GM12878 (cell line): Measurements from ENCODE around the gene LOX. TPM values are rescaled to one million over a fixed set of nuclear protein-coding genes. Genes with fewer than 3 reads are reported as not detected.

Source experiments
- ATAC-seq: fragments of 200-7000 bp; cut with Tn5 transposase; 3 replicates; pipeline ENCODE4 v1.9.1; 2020; ENCODE audit warnings: mild to moderate bottlenecking, moderate library complexity
- BruUV-seq: library from RNA; stranded (reverse); fragments of 400-500 nt; replicated peaks from 2 replicates; lab custom pipeline; 2021; lab: Mats Ljungman, UMichigan
- CTCF ChIA-PET: fragments of 300-600 bp; sonication (Branson Sonifier 250); formaldehyde crosslinking; extraction: SDS; loops from one replicate; lab custom pipeline; 2021; ENCODE audit warnings: inconsistent platforms; lab: Yijun Ruan, JAX
- POLR2A ChIA-PET: fragments of 350-600 bp; formaldehyde crosslinking; extraction: SDS; loops from one replicate; lab custom pipeline; 2021; ENCODE audit warnings: inconsistent platforms; lab: Charles Lee
- RAD21 ChIA-PET: fragments of 300-600 bp; sonication (Branson Sonifier 250); formaldehyde crosslinking; loops from one replicate; lab custom pipeline; 2023; ENCODE audit warnings: antibody characterized with exemption; ENCODE audit not compliant: unreplicated experiment; lab: Charles Lee
- SMC1A ChIA-PET: fragments of 300-600 bp; sonication (Branson Sonifier 250); formaldehyde crosslinking; loops from one replicate; lab custom pipeline; 2023; ENCODE audit not compliant: unreplicated experiment, uncharacterized antibody; lab: Charles Lee
- DNase-seq: peaks from one replicate; pipeline ENCODE4 v3.0.0-alpha.2; 2011; ENCODE audit warnings: low read depth, low spot score
- FAIRE-seq: peaks from 3 replicates; lab custom pipeline; 2011; peaks lifted over from hg19 to GRCh38; lab: Jason Lieb, UNC
- H2AFZ ChIP-seq: 2 replicates; pipeline ENCODE4 v1.6.0; 2011; ENCODE audit warnings: low read depth, low read length, control low read depth; ENCODE audit not compliant: control insufficient read depth
- H3K27ac ChIP-seq: 2 replicates; pipeline ENCODE4 v1.5.1; 2011; ENCODE audit warnings: control low read depth; ENCODE audit not compliant: control insufficient read depth, insufficient read depth
- H3K27me3 ChIP-seq, 2 experiments: replicated peaks in 1 of 2; 2 replicates each; pipeline versions ENCODE4 v1.6.0 to v1.6.1; 2011; ENCODE audit warnings: low read length in 1 of 2; ENCODE audit not compliant: control insufficient read depth in 2 of 2, insufficient read depth in 2 of 2
- H3K36me3 ChIP-seq, 2 experiments: 2 replicates each; pipeline ENCODE4 v1.5.1; 2011; ENCODE audit warnings: low read length in 1 of 2; ENCODE audit not compliant: control insufficient read depth in 2 of 2, insufficient read depth in 2 of 2
- H3K4me1 ChIP-seq: 2 replicates; pipeline ENCODE4 v1.6.1; 2011; ENCODE audit warnings: mild to moderate bottlenecking, low read length, moderate library complexity, mixed read lengths; ENCODE audit not compliant: control insufficient read depth, insufficient read depth
- H3K4me2 ChIP-seq: 2 replicates; pipeline ENCODE4 v1.6.0; 2011; ENCODE audit warnings: control low read depth; ENCODE audit not compliant: control insufficient read depth, insufficient read depth
- H3K4me3 ChIP-seq: fragments of 200-600 bp; sonication (generic); 2 replicates; pipeline ENCODE4 v1.5.1; 2016
- H3K79me2 ChIP-seq: 2 replicates; pipeline ENCODE4 v1.6.0; 2011; ENCODE audit warnings: low read length; ENCODE audit not compliant: control insufficient read depth, insufficient read depth
- H3K9ac ChIP-seq: 2 replicates; pipeline ENCODE4 v1.8.0; 2011; ENCODE audit warnings: low read length, control low read depth, mixed read lengths; ENCODE audit not compliant: control insufficient read depth, insufficient read depth
- H3K9me3 ChIP-seq: replicated peaks from 3 replicates; pipeline ENCODE4 v1.5.1; 2011; ENCODE audit warnings: mild to moderate bottlenecking, low read length; ENCODE audit not compliant: control insufficient read depth, insufficient read depth
- H4K20me1 ChIP-seq: 2 replicates; pipeline ENCODE4 v1.6.0; 2011; ENCODE audit not compliant: control insufficient read depth, insufficient read depth
- ATF7 ChIP-seq: fragments of 450-650 bp; IDR thresholded peaks from 2 replicates; pipeline ENCODE4 v1.6.1; 2016; ENCODE audit warnings: low read depth, mild to moderate bottlenecking
- CBX3 ChIP-seq: fragments of 200-600 bp; sonication (generic); IDR thresholded peaks from 2 replicates; pipeline ENCODE4 v1.6.1; 2016; ENCODE audit warnings: low read depth, borderline replicate concordance
- CHD2 ChIP-seq: IDR thresholded peaks from 2 replicates; pipeline ENCODE4 v1.6.1; 2011; ENCODE audit warnings: low read depth, low read length, improper control_type of control experiment, borderline replicate concordance
- FOS ChIP-seq: IDR thresholded peaks from 3 replicates; pipeline ENCODE4 v1.6.1; 2011; ENCODE audit warnings: borderline replicate concordance; ENCODE audit not compliant: insufficient read length; ENCODE audit errors: extremely low read depth
- POLR2A ChIP-seq: IDR thresholded peaks from 2 replicates; pipeline ENCODE4 v1.6.1; 2011; ENCODE audit warnings: low read depth, mild to moderate bottlenecking, low read length
- POLR2AphosphoS2 ChIP-seq: IDR thresholded peaks from 2 replicates; pipeline ENCODE4 v1.6.1; 2011; ENCODE audit warnings: low read depth, mild to moderate bottlenecking, low read length, improper control_type of control experiment, moderate library complexity
- RAD51 ChIP-seq: fragments of 450-650 bp; IDR thresholded peaks from 2 replicates; pipeline ENCODE4 v1.6.1; 2016; ENCODE audit warnings: moderate library complexity, mild to moderate bottlenecking, inconsistent platforms
- RELA ChIP-seq: fragments of 450-650 bp; IDR thresholded peaks from 2 replicates; pipeline ENCODE4 v1.8.0; 2014; ENCODE audit warnings: borderline replicate concordance; ENCODE audit not compliant: partially characterized antibody
- SPI1 ChIP-seq: IDR thresholded peaks from 2 replicates; pipeline ENCODE4 v1.6.1; 2011; ENCODE audit warnings: low read depth, mild to moderate bottlenecking, low read length, moderate library complexity, borderline replicate concordance; ENCODE audit not compliant: insufficient read depth
- YY1 ChIP-seq: IDR thresholded peaks from 2 replicates; pipeline ENCODE4 v1.6.1; 2011; ENCODE audit warnings: low read depth, mild to moderate bottlenecking, low read length
- ZNF217 ChIP-seq: fragments of 450-650 bp; IDR thresholded peaks from 2 replicates; pipeline ENCODE4 v1.6.1; 2017; ENCODE audit warnings: antibody characterized with exemption, mild to moderate bottlenecking
- ZSCAN29 ChIP-seq: fragments of 450-650 bp; IDR thresholded peaks from 2 replicates; pipeline ENCODE4 v1.6.1; 2017; ENCODE audit warnings: mild to moderate bottlenecking, moderate library complexity
- WGBS: methylation state at CpG from one replicate; pipeline ENCODE4 v1.1.6; 2016; ENCODE audit warnings: low lambda C conversion rate; ENCODE audit not compliant: insufficient replicate concordance, insufficient coverage; ENCODE audit errors: missing lambda C conversion rate; 5-methylcytosine and 5-hydroxymethylcytosine counted together
- in situ Hi-C: fragments of 300-500 bp; cut with MboI; formaldehyde crosslinking; loops from 9 replicates; pipeline ENCODE4 v1.14.3; 2018; ENCODE audit warnings: mixed read lengths
- intact Hi-C: fragments of 100-400 bp; cut with micrococcal nuclease; formaldehyde crosslinking; loops from one replicate; pipeline ENCODE4 v1.14.2; 2022; ENCODE audit not compliant: unreplicated experiment
- polyA plus RNA-seq, 11 experiments: library from polyadenylated mRNA; depleted of rRNA in 4 of 11; unstranded in 6 of 11; stranded (reverse) in 5 of 11; fragments of >200 nt; fragmentation: Nextera tagmentation in 4 of 11; fragmentation: Illumina TruSeq in 1 of 11; extraction: Ambion mirVana in 4 of 11; extraction: Trizol in 1 of 11; gene quantifications; 1 replicate in 1 of 11; 2 replicates in 10 of 11; pipeline versions ENCODE4 v1.2.1 to v1.2.3, GENCODE V29; 2011 to 2016; ENCODE audit warnings: inconsistent platforms in 2 of 11, missing spikeins in 2 of 11, low read depth in 1 of 11
- total RNA-seq, 4 experiments: library from RNA; depleted of rRNA in 3 of 4; stranded (reverse); fragments of >200 nt in 3 of 4; fragmentation: Illumina TruSeq in 1 of 4; extraction: Trizol in 1 of 4; gene quantifications; 2 replicates each; pipeline versions ENCODE4 v1.2.1 to v1.2.3, GENCODE V29; 2013 to 2021
- TF ChIP-seq, protein P1 (sequence below): fragments of 450-650 bp; IDR thresholded peaks from 2 replicates; pipeline ENCODE4 v1.6.1; 2017; ENCODE audit warnings: mild to moderate bottlenecking
- TF ChIP-seq, protein P2 (sequence below): fragments of 450-650 bp; IDR thresholded peaks from 2 replicates; pipeline ENCODE4 v1.6.1; 2017; ENCODE audit warnings: mild to moderate bottlenecking, moderate library complexity
- TF ChIP-seq, protein P3 (sequence below): IDR thresholded peaks from 2 replicates; pipeline ENCODE4 v1.6.1; 2011; ENCODE audit warnings: mild to moderate bottlenecking, low read depth, low read length, moderate library complexity; ENCODE audit not compliant: insufficient replicate concordance
- TF ChIP-seq, protein P4 (sequence below): IDR thresholded peaks from 2 replicates; pipeline ENCODE4 v1.6.1; 2012; ENCODE audit warnings: low read depth, low read length, improper control_type of control experiment

LOX gene
- total and polyA plus RNA-seq, 10 of the 15 experiments (the other 5 are each of a cell fraction or from before 2014, with no cell fraction given): 0.03 to 0.69 (median 0.07) TPM; not detected in 1

DNA sequence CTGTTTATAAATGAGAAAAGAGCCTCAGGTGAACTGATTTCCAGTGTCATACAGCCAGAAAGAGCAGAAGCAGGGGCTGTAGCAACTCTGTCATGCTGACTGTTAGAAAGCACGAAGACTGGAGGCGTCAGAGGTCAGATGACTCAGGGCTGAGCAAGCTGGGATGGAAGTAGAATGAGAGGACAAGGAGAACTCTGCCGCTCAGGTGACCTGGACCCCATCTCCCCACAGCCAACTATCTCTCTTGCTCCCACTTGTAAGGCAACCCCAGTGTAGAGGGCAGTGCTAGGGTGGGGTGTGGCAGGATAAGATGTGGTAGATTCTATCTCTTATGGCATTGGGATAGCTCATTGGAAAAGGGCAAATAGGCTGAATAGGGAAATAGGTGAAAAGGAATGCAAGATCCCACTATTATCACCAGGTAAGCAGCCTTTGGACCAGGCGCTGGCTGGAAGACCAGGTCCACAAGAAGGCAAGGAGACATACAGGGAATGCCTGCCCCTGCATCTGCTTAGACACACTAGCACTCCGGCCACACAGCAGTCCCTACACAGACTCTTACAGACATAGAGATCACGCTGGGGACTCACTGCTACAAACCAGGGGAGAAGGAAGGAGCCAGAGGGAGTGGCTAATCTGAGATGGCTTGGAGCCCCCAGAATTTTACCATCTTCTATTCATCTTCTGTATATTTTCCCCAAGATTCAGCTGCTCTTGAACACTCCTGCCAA lies 21.2 kb upstream of the LOX start (continued):
- TF ChIP-seq, protein P1, sequence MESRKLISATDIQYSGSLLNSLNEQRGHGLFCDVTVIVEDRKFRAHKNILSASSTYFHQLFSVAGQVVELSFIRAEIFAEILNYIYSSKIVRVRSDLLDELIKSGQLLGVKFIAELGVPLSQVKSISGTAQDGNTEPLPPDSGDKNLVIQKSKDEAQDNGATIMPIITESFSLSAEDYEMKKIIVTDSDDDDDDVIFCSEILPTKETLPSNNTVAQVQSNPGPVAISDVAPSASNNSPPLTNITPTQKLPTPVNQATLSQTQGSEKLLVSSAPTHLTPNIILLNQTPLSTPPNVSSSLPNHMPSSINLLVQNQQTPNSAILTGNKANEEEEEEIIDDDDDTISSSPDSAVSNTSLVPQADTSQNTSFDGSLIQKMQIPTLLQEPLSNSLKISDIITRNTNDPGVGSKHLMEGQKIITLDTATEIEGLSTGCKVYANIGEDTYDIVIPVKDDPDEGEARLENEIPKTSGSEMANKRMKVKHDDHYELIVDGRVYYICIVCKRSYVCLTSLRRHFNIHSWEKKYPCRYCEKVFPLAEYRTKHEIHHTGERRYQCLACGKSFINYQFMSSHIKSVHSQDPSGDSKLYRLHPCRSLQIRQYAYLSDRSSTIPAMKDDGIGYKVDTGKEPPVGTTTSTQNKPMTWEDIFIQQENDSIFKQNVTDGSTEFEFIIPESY: no peak
- no peak for TF ChIP-seq RAD51
- TF ChIP-seq, protein P2, sequence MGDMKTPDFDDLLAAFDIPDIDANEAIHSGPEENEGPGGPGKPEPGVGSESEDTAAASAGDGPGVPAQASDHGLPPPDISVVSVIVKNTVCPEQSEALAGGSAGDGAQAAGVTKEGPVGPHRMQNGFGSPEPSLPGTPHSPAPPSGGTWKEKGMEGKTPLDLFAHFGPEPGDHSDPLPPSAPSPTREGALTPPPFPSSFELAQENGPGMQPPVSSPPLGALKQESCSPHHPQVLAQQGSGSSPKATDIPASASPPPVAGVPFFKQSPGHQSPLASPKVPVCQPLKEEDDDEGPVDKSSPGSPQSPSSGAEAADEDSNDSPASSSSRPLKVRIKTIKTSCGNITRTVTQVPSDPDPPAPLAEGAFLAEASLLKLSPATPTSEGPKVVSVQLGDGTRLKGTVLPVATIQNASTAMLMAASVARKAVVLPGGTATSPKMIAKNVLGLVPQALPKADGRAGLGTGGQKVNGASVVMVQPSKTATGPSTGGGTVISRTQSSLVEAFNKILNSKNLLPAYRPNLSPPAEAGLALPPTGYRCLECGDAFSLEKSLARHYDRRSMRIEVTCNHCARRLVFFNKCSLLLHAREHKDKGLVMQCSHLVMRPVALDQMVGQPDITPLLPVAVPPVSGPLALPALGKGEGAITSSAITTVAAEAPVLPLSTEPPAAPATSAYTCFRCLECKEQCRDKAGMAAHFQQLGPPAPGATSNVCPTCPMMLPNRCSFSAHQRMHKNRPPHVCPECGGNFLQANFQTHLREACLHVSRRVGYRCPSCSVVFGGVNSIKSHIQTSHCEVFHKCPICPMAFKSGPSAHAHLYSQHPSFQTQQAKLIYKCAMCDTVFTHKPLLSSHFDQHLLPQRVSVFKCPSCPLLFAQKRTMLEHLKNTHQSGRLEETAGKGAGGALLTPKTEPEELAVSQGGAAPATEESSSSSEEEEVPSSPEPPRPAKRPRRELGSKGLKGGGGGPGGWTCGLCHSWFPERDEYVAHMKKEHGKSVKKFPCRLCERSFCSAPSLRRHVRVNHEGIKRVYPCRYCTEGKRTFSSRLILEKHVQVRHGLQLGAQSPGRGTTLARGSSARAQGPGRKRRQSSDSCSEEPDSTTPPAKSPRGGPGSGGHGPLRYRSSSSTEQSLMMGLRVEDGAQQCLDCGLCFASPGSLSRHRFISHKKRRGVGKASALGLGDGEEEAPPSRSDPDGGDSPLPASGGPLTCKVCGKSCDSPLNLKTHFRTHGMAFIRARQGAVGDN: no peak
- TF ChIP-seq, all 136 proteins: peak for 0

DNA sequence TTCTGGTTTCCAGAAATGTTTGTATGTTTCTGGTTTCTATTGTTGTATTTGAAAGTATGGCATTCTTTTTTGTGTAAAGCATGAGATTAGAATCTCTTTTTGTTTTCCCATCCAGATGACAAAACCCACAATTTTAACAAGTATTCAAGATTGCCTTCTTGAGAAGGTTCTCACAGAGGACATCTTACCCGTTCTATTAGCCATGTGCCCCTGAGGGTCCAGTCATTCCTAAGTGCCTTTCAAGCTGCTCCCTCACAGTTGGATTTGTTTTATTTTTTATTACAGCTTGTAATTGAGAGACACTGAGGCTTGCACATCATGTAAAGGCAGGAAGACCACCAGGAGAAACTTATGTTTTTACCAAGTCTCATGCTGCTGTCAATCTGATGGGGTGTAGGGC lies 19.3 kb upstream of the LOX start:
- no peak for ATAC-seq
- CTCF ChIA-PET: interaction anchor here (0.9 to 1.0 kb wide), 2 partner anchors 23 to 128 kb away, joined by 3 to 5 read pairs; no protein-coding TSS in a partner anchor
- 24% methylated on average over 1 of the region's 1 CpG for WGBS
- no peak for TF ChIP-seq SPI1
- TF ChIP-seq, protein P3, sequence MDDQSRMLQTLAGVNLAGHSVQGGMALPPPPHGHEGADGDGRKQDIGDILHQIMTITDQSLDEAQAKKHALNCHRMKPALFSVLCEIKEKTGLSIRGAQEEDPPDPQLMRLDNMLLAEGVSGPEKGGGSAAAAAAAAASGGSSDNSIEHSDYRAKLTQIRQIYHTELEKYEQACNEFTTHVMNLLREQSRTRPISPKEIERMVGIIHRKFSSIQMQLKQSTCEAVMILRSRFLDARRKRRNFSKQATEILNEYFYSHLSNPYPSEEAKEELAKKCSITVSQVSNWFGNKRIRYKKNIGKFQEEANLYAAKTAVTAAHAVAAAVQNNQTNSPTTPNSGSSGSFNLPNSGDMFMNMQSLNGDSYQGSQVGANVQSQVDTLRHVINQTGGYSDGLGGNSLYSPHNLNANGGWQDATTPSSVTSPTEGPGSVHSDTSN: no peak
- no peak for TF ChIP-seq CHD2
- no peak for TF ChIP-seq RELA
- no peak for TF ChIP-seq CBX3
- TF ChIP-seq ZSCAN29: no peak
- TF ChIP-seq YY1: no peak
- TF ChIP-seq POLR2AphosphoS2: no peak
- TF ChIP-seq ATF7: no peak
- TF ChIP-seq ZNF217: no peak
- TF ChIP-seq, protein P4, sequence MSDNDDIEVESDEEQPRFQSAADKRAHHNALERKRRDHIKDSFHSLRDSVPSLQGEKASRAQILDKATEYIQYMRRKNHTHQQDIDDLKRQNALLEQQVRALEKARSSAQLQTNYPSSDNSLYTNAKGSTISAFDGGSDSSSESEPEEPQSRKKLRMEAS: no peak
- no peak for TF ChIP-seq FOS
- no peak for TF ChIP-seq POLR2A

More for the DNA sequence above, 19.3 kb upstream of the LOX start:
- no peak overlapping the region for H2AFZ ChIP-seq
- no peak for FAIRE-seq
- no peaks in the 10 kb centered on the region for H3K27me3 ChIP-seq
- intact Hi-C loops (no loop called here), in situ Hi-C loops (no loop called here)
- ChIA-PET POLR2A (no interaction called here), RAD21 (no interaction called here), SMC1A (interaction anchor here (1.0 to 1.1 kb wide), 2 partner anchors 25 to 134 kb away, joined by 3 read pairs; no protein-coding TSS in a partner anchor)
- BruUV-seq: no TSS peak
- H3K4me2 ChIP-seq: no peak overlapping the region
- no peaks in the 10 kb centered on the region for H3K36me3 ChIP-seq
- DNase-seq: no peak
- no peak overlapping the region for H3K9ac ChIP-seq
- no peaks in the 10 kb centered on the region for H3K9me3 ChIP-seq
- H3K4me3 ChIP-seq: no peak overlapping the region
- no peak overlapping the region for H3K27ac ChIP-seq
- H3K79me2 ChIP-seq: no peaks in the 10 kb centered on the region
- H3K4me1 ChIP-seq: no peaks in the 10 kb centered on the region
- no peaks in the 10 kb centered on the region for H4K20me1 ChIP-seq
